ENCODE data around the gene GRAPL. TPM values are rescaled to one million over a fixed set of nuclear protein-coding genes. Genes with fewer than 3 reads are reported as not detected.
A peak's percentile ranks its signal among the peaks of the same experiment; 100 is the strongest.
"Not testable (repeated sequence)": the region's sequence is repeated elsewhere in the genome, so short reads cannot be mapped to it uniquely, and the experiment has no call there.

Gene GRAPL
- total RNA-seq (181 and 188 TPM in 2 replicates), polyA plus RNA-seq (84.5 and 132 TPM in 2 replicates), polyA minus RNA-seq (54.9 and 79.3 TPM in 2 replicates)
- total RNA-seq (2013): 39.6 TPM

DNA sequence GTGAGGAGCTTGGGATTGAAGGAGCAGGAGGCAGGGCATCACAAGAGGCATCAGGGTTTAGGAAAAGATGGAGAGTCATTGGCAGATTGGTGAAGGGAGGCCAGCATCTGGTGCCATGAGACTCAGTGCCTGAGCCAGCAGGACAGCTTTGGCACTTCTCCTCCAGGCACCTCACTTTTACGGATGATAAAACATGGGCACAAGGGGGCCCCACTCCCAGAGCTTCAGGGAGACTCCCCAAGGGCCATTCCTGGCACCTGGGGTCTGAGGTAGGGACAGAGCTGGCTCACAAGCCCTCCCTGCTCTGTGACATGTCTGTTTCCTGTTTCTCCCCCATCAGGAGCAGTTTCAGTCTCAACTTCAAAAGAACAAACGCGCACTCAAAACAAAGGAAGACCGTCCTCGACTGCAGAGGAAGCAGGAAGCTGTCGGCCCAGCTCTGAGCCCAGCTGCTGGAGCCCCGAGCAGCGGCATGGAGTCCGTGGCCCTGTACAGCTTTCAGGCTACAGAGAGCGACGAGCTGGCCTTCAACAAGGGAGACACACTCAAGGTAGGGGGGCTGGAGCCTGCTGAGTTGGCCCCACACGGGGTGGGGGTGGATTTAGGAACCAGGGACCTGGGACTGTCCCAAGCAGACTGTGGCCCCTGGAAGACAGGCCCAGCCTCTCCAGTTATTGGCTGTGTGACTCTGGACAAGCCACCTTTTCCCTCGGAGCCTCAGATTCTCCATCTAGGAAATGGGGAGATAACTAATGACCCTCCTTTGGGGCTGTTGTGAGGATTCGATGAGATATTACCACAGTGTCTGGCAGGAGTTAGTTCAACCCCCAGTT, at the start of gene GRAPL:
Gene GRAPL (plus strand): TSS at position 442 of the 833 bp plus-strand sequence. CDS start 31 bp downstream, at position 473.
- H3K9me3 Mint-ChIP-seq (ENCODE audit: insufficient read depth); CTCF ChIA-PET; H3K27ac ChIP-seq (ENCODE audit: low read length in 2 of 2); POLR2A ChIA-PET; H3K79me2 ChIP-seq (ENCODE audit: control insufficient read depth, insufficient read depth, low read length); H2AFZ ChIP-seq (ENCODE audit: insufficient read depth, low read depth, low read length, poor library complexity, severe bottlenecking); H3K9ac ChIP-seq (ENCODE audit: low read length); H3K9me3 ChIP-seq (ENCODE audit: control extremely low read depth in 1 of 3, control insufficient read depth in 2 of 3, insufficient read depth in 1 of 3, low read length in 2 of 3); H3K27me3 ChIP-seq (replicated peaks in 1 of 4; ENCODE audit: control extremely low read depth in 1 of 4, control insufficient read depth in 3 of 4, insufficient read depth in 4 of 4, low read length in 3 of 4); intact Hi-C loops (cut with micrococcal nuclease); H3K27me3 Mint-ChIP-seq; H3K4me1 ChIP-seq (ENCODE audit: control insufficient read depth in 2 of 2, insufficient read depth in 2 of 2, low read length in 2 of 2); H3K27ac Mint-ChIP-seq; H4K20me1 ChIP-seq (ENCODE audit: control insufficient read depth, insufficient read depth, low read length, poor library complexity, severe bottlenecking); H3K4me1 Mint-ChIP-seq; H3K4me3 Mint-ChIP-seq; H3K36me3 ChIP-seq (replicated peaks in 1 of 2; ENCODE audit: control extremely low read depth in 1 of 2, control insufficient read depth in 1 of 2, extremely low read depth in 1 of 2, insufficient read depth in 2 of 2, low read length in 1 of 2); DNase-seq; H3K4me2 ChIP-seq (replicated peaks; ENCODE audit: low read depth, low read length, poor library complexity, severe bottlenecking): not testable (repeated sequence)
- WGBS (ENCODE audit: insufficient coverage): no CpG with 5 or more reads among the region's 14 CpGs
- H3K4me3 ChIP-seq (ENCODE audit: control extremely low read depth in 1 of 5, extremely low read depth in 1 of 5, insufficient read depth in 1 of 5, low read depth in 2 of 5, low read length in 4 of 5): peak within 1 kb of the TSS in 1 of 5 experiments; percentile 17
- ATAC-seq (ENCODE audit: low read depth): peak; percentile 25

DNA sequence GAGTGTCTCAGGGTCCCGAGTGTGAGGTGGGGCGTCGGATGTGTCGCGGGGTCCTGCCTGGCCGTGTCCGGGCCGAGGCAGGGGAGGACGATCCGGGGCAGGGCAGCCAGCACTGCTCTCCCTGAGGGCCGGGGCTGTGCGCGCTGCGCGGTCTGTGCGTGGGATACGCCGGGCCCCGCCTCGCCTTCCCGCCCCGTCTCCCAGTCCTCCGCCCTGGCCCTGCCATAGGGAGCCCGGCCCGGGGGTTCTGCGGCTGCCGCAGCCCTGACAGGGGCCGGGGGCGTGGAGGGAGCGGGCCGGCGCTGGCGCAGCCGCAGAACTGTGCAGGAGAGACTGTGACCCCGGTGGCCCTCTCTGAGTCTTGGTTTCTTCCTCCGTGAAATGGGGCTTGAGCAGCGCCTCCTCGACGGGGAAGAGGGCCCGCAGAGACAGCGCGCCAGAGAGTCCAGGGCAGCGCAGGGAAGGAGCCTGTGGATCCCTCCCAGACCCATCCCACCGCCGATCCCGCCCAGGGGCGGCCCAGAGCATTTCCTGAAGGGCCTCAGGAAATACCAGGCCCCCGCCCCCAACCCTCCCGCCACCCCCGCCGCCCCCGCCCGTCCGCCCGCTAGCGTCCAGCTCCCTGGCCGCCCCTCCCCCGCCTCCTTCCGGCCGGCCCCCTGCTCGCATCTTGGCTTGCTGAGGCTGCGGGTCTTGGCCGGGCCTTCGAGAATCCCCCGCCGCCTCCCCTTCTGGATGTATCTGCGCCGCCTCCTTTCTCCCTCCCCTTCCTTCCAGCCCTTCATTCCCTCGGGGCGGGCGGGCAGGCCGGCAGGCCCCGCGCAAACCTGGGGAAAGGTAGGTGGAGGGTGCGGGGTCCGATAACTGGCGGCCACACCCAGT, 38.3 kb upstream of the GRAPL start:
- H3K27ac Mint-ChIP-seq; H4K20me1 ChIP-seq (ENCODE audit: control insufficient read depth, insufficient read depth, low read length, poor library complexity, severe bottlenecking); H3K4me3 Mint-ChIP-seq; intact Hi-C loops (cut with micrococcal nuclease); H2AFZ ChIP-seq (ENCODE audit: insufficient read depth, low read depth, low read length, poor library complexity, severe bottlenecking); H3K36me3 ChIP-seq (replicated peaks in 1 of 2; ENCODE audit: control extremely low read depth in 1 of 2, control insufficient read depth in 1 of 2, extremely low read depth in 1 of 2, insufficient read depth in 2 of 2, low read length in 1 of 2); H3K4me1 ChIP-seq (ENCODE audit: control insufficient read depth in 2 of 2, insufficient read depth in 2 of 2, low read length in 2 of 2); POLR2A ChIA-PET; H3K9me3 ChIP-seq (ENCODE audit: control extremely low read depth in 1 of 3, control insufficient read depth in 2 of 3, insufficient read depth in 1 of 3, low read length in 2 of 3); CTCF ChIA-PET; H3K27me3 ChIP-seq (replicated peaks in 1 of 4; ENCODE audit: control extremely low read depth in 1 of 4, control insufficient read depth in 3 of 4, insufficient read depth in 4 of 4, low read length in 3 of 4); H3K4me2 ChIP-seq (replicated peaks; ENCODE audit: low read depth, low read length, poor library complexity, severe bottlenecking); H3K4me1 Mint-ChIP-seq; H3K27me3 Mint-ChIP-seq; DNase-seq; H3K27ac ChIP-seq (ENCODE audit: low read length in 2 of 2); H3K9me3 Mint-ChIP-seq (ENCODE audit: insufficient read depth); H3K9ac ChIP-seq (ENCODE audit: low read length); H3K79me2 ChIP-seq (ENCODE audit: control insufficient read depth, insufficient read depth, low read length); H3K4me3 ChIP-seq (ENCODE audit: control extremely low read depth in 1 of 5, extremely low read depth in 1 of 5, insufficient read depth in 1 of 5, low read depth in 2 of 5, low read length in 4 of 5): not testable (repeated sequence)
- no CpG with 5 or more reads among the region's 77 CpGs for WGBS (ENCODE audit: insufficient coverage)
- peak; percentile 38 for ATAC-seq (ENCODE audit: low read depth)

DNA sequence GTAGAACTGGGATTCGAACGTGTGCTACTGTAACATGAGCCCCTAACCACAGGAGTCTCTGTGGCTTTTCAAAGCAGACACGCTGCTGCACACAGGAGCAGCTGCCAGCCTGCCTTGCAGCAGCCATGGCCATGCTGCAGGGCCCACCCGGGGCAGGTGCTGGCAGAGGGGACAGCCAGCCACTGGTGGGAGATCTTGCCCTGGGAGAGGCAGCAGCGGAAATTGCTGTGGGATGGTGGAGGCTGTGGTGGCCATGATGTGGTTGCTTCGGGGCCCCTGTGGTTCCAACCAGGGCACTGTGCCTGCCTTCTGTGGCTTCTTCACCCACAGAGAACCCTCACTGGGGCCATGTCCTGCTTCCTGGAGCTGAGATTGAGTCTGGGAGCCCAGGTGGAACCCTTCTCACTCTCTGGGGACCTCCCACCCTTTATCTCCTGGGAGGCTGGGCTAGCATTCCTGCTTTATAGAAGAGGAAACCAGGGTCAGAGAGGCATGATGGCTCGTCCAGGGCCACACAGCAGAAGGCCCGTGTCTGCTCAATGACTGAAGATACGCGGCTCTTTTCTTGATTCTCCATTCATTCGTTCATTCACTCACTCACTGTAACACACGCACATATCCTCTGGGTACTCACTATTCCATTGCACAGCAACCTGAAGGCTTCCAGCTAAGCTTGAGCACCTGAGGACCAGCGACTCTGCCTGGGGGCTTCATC, 37.2 kb upstream of the GRAPL start:
- H3K9me3 Mint-ChIP-seq (ENCODE audit: insufficient read depth); H3K27me3 ChIP-seq (replicated peaks in 1 of 4; ENCODE audit: control extremely low read depth in 1 of 4, control insufficient read depth in 3 of 4, insufficient read depth in 4 of 4, low read length in 3 of 4); H3K79me2 ChIP-seq (ENCODE audit: control insufficient read depth, insufficient read depth, low read length); intact Hi-C loops (cut with micrococcal nuclease); H3K4me3 Mint-ChIP-seq; H3K9ac ChIP-seq (ENCODE audit: low read length); H3K27ac Mint-ChIP-seq; CTCF ChIA-PET; H2AFZ ChIP-seq (ENCODE audit: insufficient read depth, low read depth, low read length, poor library complexity, severe bottlenecking); H3K4me2 ChIP-seq (replicated peaks; ENCODE audit: low read depth, low read length, poor library complexity, severe bottlenecking); POLR2A ChIA-PET; H3K4me1 ChIP-seq (ENCODE audit: control insufficient read depth in 2 of 2, insufficient read depth in 2 of 2, low read length in 2 of 2); DNase-seq; H3K27me3 Mint-ChIP-seq; H3K4me1 Mint-ChIP-seq; H4K20me1 ChIP-seq (ENCODE audit: control insufficient read depth, insufficient read depth, low read length, poor library complexity, severe bottlenecking); H3K9me3 ChIP-seq (ENCODE audit: control extremely low read depth in 1 of 3, control insufficient read depth in 2 of 3, insufficient read depth in 1 of 3, low read length in 2 of 3); H3K4me3 ChIP-seq (ENCODE audit: control extremely low read depth in 1 of 5, extremely low read depth in 1 of 5, insufficient read depth in 1 of 5, low read depth in 2 of 5, low read length in 4 of 5); H3K36me3 ChIP-seq (replicated peaks in 1 of 2; ENCODE audit: control extremely low read depth in 1 of 2, control insufficient read depth in 1 of 2, extremely low read depth in 1 of 2, insufficient read depth in 2 of 2, low read length in 1 of 2); H3K27ac ChIP-seq (ENCODE audit: low read length in 2 of 2): not testable (repeated sequence)
- WGBS (ENCODE audit: insufficient coverage): no CpG with 5 or more reads among the region's 13 CpGs
- ATAC-seq (ENCODE audit: low read depth): peak; percentile 71
